Fibroblast of villous mesenchyme (primary cell): ENCODE results near the gene NHSL1. TPM values are rescaled to one million over a fixed set of nuclear protein-coding genes. Genes with fewer than 3 reads are reported as not detected.

Source experiments
- DNase-seq: peaks from one replicate; pipeline ENCODE4 v3.0.0-alpha.2; 2010; ENCODE audit warnings: low read depth
- H3K4me3 ChIP-seq: 2 replicates; pipeline ENCODE4 v1.5.1; 2011; ENCODE audit warnings: low read depth, mild to moderate bottlenecking, low read length
- CTCF ChIP-seq: IDR thresholded peaks from 2 replicates; pipeline ENCODE4 v1.5.1; 2012; ENCODE audit warnings: low read depth, mild to moderate bottlenecking, low read length; ENCODE audit not compliant: insufficient read depth
- total RNA-seq: library from RNA; depleted of rRNA; stranded (reverse); fragments of >200 nt; gene quantifications from 2 replicates; pipeline ENCODE4 v1.2.3, GENCODE V29; 2012

Gene NHSL1
- total RNA-seq, result 4.7 and 9.7 TPM in 2 replicates

- DNase-seq, result no peak
- TF ChIP-seq CTCF, result no peak
- no peak within 1 kb of the TSS for H3K4me3 ChIP-seq
Measured at GRCh38 chr6:138499303-138500018, at the start of gene NHSL1. NHSL1 (minus strand) TSS chr6:138499494; CDS start chr6:138499290, 204 bp downstream.

- DNase-seq, result peak; percentile 13
- no peak overlapping the region for H3K4me3 ChIP-seq
- TF ChIP-seq CTCF, result no peak
Measured at GRCh38 chr6:138546733-138547185, 47.5 kb upstream of the NHSL1 start.

GRCh38 chr6:138545621-138545980, 46.3 kb upstream of the NHSL1 start:
- peak; percentile 56 for DNase-seq
- no peak for TF ChIP-seq CTCF
- peak overlapping the region; percentile 19 for H3K4me3 ChIP-seq

- no peak for TF ChIP-seq CTCF
- DNase-seq, result no peak
- H3K4me3 ChIP-seq, result no peak overlapping the region
Measured at GRCh38 chr6:138544501-138544900, 45.2 kb upstream of the NHSL1 start.

GRCh38 chr6:138543657-138544056, 44.4 kb upstream of the NHSL1 start:
- TF ChIP-seq CTCF, result no peak
- no peak overlapping the region for H3K4me3 ChIP-seq
- DNase-seq, result no peak

GRCh38 chr6:138541823-138542481, 42.7 kb upstream of the NHSL1 start:
- H3K4me3 ChIP-seq, result no peak overlapping the region
- DNase-seq, result peak; percentile 77
- no peak for TF ChIP-seq CTCF
